ENCODE results near the gene ENO2. TPM values are rescaled to one million over a fixed set of nuclear protein-coding genes. Genes with fewer than 3 reads are reported as not detected.
A peak's percentile ranks its signal among the peaks of the same experiment; 100 is the strongest.
"Not testable (repeated sequence)": the region's sequence is repeated elsewhere in the genome, so short reads cannot be mapped to it uniquely, and the experiment has no call there.

Gene ENO2
- 9.0 TPM for total RNA-seq

DNA sequence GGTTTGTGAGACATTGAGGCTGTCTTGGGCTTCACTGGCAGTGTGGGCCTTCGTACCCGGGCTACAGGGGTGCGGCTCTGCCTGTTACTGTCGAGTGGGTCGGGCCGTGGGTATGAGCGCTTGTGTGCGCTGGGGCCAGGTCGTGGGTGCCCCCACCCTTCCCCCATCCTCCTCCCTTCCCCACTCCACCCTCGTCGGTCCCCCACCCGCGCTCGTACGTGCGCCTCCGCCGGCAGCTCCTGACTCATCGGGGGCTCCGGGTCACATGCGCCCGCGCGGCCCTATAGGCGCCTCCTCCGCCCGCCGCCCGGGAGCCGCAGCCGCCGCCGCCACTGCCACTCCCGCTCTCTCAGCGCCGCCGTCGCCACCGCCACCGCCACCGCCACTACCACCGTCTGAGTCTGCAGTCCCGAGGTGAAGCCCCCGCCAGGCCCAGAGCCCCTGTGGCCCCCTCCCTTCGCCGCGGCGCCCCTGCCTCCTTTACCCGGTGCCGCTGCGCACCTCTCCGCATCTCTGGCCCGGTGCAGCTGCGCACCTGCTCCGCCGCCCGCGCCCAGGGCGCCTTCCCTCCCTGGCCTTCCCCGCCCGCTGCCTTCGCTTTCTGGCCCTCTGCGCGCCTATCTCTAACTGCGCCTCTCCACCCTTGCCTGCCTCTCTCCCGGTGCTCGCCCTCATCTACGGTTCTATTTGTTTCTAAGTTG lies at the start of gene ENO2:
Gene ENO2, plus strand, starts transcription at position 335 of the 701 bp plus-strand sequence. CDS start 1,253 bp downstream, outside the sequence.
- DNase-seq = peak; percentile 58

GRCh38 chr12:6865307-6865706 lies 49.1 kb upstream of the ENO2 start:
- not testable (repeated sequence) for DNase-seq

- DNase-seq = no peak
Observed at GRCh38 chr12:6866163-6866919, 48.0 kb upstream of the ENO2 start.

DNA sequence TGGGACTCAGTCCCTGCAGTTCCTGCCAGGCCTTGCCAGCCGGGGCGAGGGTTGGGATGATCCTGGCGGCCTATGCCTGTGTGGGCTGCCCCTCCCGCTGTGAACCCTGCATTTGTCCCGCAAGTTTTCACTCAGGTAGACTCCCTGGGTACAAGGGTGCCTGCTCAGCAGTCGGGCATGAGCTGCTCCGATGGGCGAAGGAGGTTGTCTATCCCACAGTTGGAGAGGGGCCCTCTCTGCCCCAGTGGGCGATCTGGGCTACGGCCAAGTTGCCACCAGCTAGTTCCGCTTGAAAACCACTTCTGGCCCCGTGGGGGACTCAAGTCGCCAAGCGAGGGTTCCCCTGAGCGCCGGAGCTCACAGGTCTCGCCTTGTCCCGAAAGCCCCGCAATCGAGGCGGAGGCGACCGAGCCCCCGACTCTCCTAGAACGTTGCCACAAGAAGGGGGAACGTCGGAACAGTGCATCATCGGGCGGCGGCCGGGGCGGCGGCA lies 47.4 kb upstream of the ENO2 start:
- DNase-seq = no peak

GRCh38 chr12:6867413-6868210 lies 46.8 kb upstream of the ENO2 start, which contains the start of gene TPI1:
TPI1 (plus strand) TSS chr12:6867531; CDS start chr12:6867567, 36 bp downstream.
- peak; percentile 63 for DNase-seq

DNA sequence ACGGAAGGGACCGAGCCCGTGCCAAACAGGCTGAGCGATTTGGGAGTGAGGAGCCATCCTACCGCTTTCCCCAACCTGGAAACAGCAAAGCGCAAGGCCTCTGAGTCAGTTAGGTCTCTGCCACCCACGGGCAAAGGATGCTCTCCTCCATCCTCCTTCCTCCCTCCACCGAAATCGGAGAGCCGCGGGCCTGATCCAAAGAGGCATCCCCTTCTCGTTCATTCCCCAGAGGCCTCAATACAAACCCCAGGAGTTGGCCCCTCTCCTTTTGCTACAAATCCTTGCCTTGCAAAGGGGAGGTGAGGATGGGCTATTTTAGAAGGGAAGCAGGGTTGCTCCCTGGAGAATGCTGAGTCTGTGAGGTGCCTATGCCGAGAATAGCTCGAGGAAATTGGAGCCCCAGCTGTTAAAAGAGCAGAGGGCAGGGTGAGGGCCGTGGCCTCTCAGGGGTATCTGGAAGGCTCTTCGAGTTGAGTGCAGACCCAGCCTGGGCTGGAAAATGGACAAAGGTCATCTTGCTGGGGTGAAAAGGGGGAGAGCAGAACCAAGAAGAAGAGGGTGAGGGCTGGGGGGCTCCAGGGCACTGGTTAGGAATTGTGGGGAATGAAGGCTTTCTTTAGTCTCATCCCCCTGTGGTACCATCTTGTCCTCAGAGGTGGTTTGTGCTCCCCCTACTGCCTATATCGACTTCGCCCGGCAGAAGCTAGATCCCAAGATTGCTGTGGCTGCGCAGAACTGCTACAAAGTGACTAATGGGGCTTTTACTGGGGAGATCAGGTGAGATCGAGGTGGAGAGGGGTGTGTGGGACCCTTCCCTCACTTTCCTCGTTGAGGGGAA lies 46.0 kb upstream of the ENO2 start:
- no peak for DNase-seq

DNA sequence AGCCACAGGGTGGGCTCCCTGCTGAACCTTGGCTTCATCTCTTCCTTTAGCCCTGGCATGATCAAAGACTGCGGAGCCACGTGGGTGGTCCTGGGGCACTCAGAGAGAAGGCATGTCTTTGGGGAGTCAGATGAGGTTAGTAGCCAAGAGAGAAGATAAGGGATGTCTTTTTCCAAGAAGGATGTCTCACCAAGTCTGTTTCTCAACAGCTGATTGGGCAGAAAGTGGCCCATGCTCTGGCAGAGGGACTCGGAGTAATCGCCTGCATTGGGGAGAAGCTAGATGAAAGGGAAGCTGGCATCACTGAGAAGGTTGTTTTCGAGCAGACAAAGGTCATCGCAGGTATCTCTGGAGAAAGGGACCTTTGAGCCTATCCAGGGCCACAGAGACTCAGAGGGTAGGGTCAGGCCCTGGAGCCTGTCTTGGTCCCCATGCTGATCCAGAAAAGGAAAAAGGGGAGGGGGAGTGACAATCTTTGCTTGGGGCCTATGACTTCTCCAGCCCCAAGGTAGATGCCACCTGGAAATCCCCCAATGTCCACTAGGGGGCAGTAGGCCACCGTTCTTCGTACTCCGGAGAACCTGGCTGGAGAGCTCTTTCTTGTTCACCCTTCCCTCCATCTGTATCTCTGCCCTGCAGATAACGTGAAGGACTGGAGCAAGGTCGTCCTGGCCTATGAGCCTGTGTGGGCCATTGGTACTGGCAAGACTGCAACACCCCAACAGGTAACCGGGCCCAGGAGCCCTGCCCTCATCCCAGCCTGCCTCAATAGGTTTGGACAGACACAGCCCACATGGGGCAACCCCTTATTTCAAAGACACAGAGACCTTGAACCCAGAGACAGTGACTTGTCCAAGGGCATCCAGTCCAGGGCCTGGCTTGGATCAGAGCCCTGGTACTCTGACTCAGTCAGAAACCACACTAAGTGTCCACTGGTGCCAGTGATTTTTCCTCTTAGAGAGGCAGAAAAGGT lies 45.0 kb upstream of the ENO2 start:
- DNase-seq = peak; percentile 23

- not testable (repeated sequence) for DNase-seq
Observed at GRCh38 chr12:6870304-6870703, 44.1 kb upstream of the ENO2 start.

DNA sequence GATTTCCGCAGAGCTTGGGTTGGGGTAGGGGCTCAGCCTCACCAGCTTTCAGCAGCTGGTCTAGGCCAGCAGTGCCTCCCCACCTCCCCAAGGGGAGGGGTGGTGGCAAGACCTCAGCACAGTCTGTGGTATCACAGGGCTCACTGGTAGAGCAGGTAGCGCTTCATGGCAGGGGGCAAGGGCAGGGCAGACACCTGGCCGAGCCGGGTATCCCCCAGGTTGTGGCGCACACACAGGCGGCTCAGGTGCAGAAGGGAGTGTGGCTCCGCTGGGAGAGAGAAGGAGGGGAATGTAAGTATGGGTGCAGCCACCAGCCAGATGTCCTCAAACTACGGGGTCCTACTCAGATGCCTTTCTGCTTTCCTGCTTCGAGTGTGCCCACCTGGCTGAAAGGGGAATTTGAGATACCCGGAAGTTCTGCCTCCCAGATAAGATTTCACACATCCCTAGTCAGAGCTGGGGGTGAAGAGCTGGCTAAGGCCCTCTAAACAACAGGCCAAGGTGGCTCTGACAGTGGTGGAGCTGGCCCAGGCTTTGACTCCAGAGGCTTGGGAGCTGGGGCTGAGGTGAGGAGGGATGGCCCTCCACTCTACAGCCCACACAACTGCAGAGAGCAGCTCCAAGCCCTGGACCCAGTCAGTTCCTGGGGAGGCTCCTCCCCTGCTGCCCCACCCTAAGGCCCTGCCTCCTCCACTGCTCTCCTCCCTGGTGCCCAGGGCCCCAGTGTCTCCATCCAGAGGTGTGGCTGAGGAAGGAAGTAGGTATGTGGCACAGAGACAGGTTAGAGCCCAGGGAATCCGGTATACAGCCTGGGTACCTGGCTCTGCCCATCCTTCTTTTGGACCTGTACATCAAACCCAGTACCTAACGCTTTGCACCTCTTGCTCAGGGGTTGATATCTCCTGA lies 43.1 kb upstream of the ENO2 start:
- DNase-seq = no peak

- DNase-seq = no peak
Observed at GRCh38 chr12:6872073-6873048, 42.0 kb upstream of the ENO2 start.

GRCh38 chr12:6873094-6874014 lies 41.0 kb upstream of the ENO2 start, which contains the start of gene SPSB2:
SPSB2 (minus strand) TSS chr12:6873303; CDS start chr12:6872901, 402 bp downstream.
- DNase-seq = peak; percentile 91

DNA sequence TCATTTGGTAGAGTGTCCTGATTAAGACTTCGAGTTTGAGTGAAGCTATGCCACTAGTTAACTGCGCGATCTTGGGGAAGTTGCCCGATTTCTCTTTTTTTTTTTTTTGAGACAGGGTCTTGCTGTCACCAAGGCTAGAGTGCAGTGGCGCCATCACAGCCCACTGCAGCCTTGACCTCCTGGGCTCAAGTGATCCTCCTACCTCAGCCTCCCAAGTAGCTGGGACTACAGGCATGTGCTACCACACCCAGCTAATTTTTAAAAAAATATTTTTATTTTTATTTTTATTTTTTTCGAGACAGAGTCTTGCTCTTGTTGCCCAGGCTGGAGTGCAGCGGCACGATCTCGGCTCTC lies 40.4 kb upstream of the ENO2 start:
- not testable (repeated sequence) for DNase-seq

DNA sequence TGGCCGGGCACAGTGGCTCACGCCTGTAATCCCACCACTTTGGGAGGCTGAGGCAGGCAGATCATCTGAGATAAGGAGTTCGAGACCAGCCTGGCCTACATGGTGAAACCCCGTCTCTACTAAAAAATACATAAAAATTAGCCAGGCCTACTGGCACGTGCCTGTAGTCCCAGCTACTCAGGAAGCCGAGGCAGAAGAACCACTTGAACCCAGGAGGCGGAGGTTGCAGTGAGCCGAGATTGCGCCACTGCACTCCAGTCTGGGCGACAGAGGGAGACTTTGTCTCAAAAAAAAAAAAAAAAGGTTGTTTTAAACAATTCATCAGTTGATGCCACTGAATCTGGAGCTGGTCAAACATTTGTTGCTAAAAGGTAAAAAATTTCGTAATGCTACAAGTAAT lies 34.6 kb upstream of the ENO2 start:
- DNase-seq = not testable (repeated sequence)

GRCh38 chr12:6883252-6883651 lies 31.1 kb upstream of the ENO2 start:
- DNase-seq = no peak

DNA sequence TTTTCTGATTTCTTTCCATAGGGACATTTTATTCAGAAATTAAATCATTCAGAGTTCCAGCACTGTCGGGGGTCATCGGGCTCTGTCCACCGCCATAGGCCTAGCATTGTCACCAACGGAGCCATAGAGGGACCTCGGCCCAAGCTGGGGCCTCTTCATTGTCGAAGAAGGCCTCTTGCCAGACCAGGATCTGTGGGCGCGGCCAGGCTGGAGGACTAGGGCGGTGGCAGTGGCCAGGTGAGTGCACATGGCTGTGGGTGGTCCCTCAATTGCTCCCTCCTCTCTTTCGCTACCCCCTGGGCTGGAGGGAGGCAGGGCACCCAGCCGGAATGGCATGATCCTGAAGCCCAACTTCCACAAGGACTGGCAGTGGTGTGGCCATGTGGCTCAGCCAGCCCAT lies 30.7 kb upstream of the ENO2 start:
- no peak for DNase-seq

- no peak for DNase-seq
Observed at GRCh38 chr12:6884539-6884938, 29.8 kb upstream of the ENO2 start.
